GM23338 (cell line): Measurements from ENCODE around the gene LDLRAD3. TPM values are rescaled to one million over a fixed set of nuclear protein-coding genes. Genes with fewer than 3 reads are reported as not detected.
A peak's percentile ranks its signal among the peaks of the same experiment; 100 is the strongest.

ENCODE experiments used
- ATAC-seq: fragments of 200-7000 bp; cut with Tn5 transposase; 3 replicates; pipeline ENCODE4 v1.9.1; 2020
- DNase-seq: peaks from one replicate; pipeline ENCODE4 v3.0.0-alpha.2; 2015; ENCODE audit warnings: low spot score
- H2AFZ ChIP-seq: fragments of 200-600 bp; sonication (generic); 2 replicates; pipeline ENCODE4 v1.8.0; 2016; ENCODE audit warnings: antibody characterized with exemption, mild to moderate bottlenecking, moderate library complexity
- H3F3A ChIP-seq: fragments of 200-600 bp; sonication (generic); replicated peaks from 2 replicates; pipeline ENCODE4 v1.8.0; 2017; ENCODE audit warnings: antibody characterized with exemption, mixed run types, low read depth
- H3K27ac ChIP-seq: fragments of 200-600 bp; sonication (generic); 2 replicates; pipeline ENCODE4 v1.6.1; 2016; ENCODE audit warnings: low read depth
- H3K27me3 ChIP-seq: fragments of 200-600 bp; sonication (generic); 2 replicates; pipeline ENCODE4 v1.8.0; 2016; ENCODE audit warnings: mild to moderate bottlenecking, mixed run types, moderate library complexity; ENCODE audit not compliant: insufficient read depth
- H3K36me3 ChIP-seq: fragments of 200-600 bp; sonication (generic); 2 replicates; pipeline ENCODE4 v1.8.0; 2016; ENCODE audit warnings: mild to moderate bottlenecking; ENCODE audit not compliant: insufficient read depth
- H3K4me1 ChIP-seq: fragments of 200-600 bp; sonication (generic); 2 replicates; pipeline ENCODE4 v1.8.0; 2016; ENCODE audit warnings: mild to moderate bottlenecking, moderate library complexity; ENCODE audit not compliant: insufficient read depth
- H3K4me2 ChIP-seq: fragments of 200-600 bp; sonication (generic); 2 replicates; pipeline ENCODE4 v1.7.1; 2017; ENCODE audit warnings: mixed run types
- H3K4me3 ChIP-seq: fragments of 200-600 bp; sonication (generic); 2 replicates; pipeline ENCODE4 v1.6.1; 2016; ENCODE audit warnings: mixed run types
- H3K79me2 ChIP-seq: fragments of 200-600 bp; sonication (generic); replicated peaks from 2 replicates; pipeline ENCODE4 v1.8.0; 2017; ENCODE audit warnings: mild to moderate bottlenecking; ENCODE audit not compliant: insufficient read depth
- H3K9me2 ChIP-seq: fragments of 200-600 bp; sonication (generic); 2 replicates; pipeline ENCODE4 v1.8.0; 2017; ENCODE audit not compliant: insufficient read depth
- H4K20me1 ChIP-seq: fragments of 200-600 bp; sonication (generic); replicated peaks from 2 replicates; pipeline ENCODE4 v1.8.0; 2017; ENCODE audit warnings: mild to moderate bottlenecking; ENCODE audit not compliant: insufficient read depth
- H3K27ac Mint-ChIP-seq: 2 replicates; pipeline ENCODE4 v1.8.0; 2020; ENCODE audit warnings: inconsistent platforms, mild to moderate bottlenecking, moderate library complexity, mixed read lengths
- H3K27me3 Mint-ChIP-seq: 3 replicates; pipeline ENCODE4 v1.8.0; 2022; ENCODE audit warnings: low read depth, mild to moderate bottlenecking, moderate library complexity, mixed read lengths, inconsistent platforms; ENCODE audit not compliant: insufficient read depth, poor library complexity
- H3K36me3 Mint-ChIP-seq: 3 replicates; pipeline ENCODE4 v1.8.0; 2021; ENCODE audit warnings: low read depth, mild to moderate bottlenecking, inconsistent platforms, moderate library complexity, mixed read lengths
- H3K4me1 Mint-ChIP-seq: 3 replicates; pipeline ENCODE4 v1.8.0; 2020; ENCODE audit warnings: mild to moderate bottlenecking, inconsistent platforms, mixed read lengths
- H3K4me3 Mint-ChIP-seq: 3 replicates; pipeline ENCODE4 v1.8.0; 2021; ENCODE audit warnings: moderate library complexity, mild to moderate bottlenecking, inconsistent platforms, mixed read lengths
- H3K9me3 Mint-ChIP-seq: 3 replicates; pipeline ENCODE4 v1.8.0; 2020; ENCODE audit warnings: moderate library complexity, mild to moderate bottlenecking, inconsistent platforms, mixed read lengths
- CREB1 ChIP-seq: fragments of 250-450 bp; sonication (Bioruptor Pico); IDR thresholded peaks from 2 replicates; pipeline ENCODE4 v1.5.0; 2020; ENCODE audit warnings: low read depth, mild to moderate bottlenecking, moderate library complexity
- EZH2 ChIP-seq: fragments of 200-600 bp; sonication (generic); IDR thresholded peaks from one replicate; pipeline ENCODE4 v1.8.0; 2017; ENCODE audit warnings: antibody characterized with exemption, mild to moderate bottlenecking, low read depth; ENCODE audit not compliant: unreplicated experiment
- JUNB ChIP-seq: IDR thresholded peaks from one replicate; pipeline ENCODE4 v1.6.1; 2016; ENCODE audit warnings: antibody characterized with exemption; ENCODE audit not compliant: unreplicated experiment
- NANOG ChIP-seq: IDR thresholded peaks from 2 replicates; pipeline ENCODE4 v1.6.1; 2016; ENCODE audit warnings: antibody characterized with exemption, borderline replicate concordance
- STAT1 ChIP-seq: IDR thresholded peaks from one replicate; pipeline ENCODE4 v1.6.1; 2016; ENCODE audit warnings: antibody characterized with exemption; ENCODE audit not compliant: unreplicated experiment
- ZNF114 ChIP-seq: fragments of 250-450 bp; sonication (Bioruptor Pico); IDR thresholded peaks from 2 replicates; pipeline ENCODE4 v1.5.0; 2020; ENCODE audit warnings: mild to moderate bottlenecking, moderate library complexity
- ZNF331 ChIP-seq: fragments of 250-450 bp; sonication (Bioruptor Pico); IDR thresholded peaks from 2 replicates; pipeline ENCODE4 v1.5.0; 2020; ENCODE audit warnings: low read depth, mild to moderate bottlenecking, moderate library complexity
- polyA plus RNA-seq: library from polyadenylated mRNA; unstranded; fragments of >200 nt; fragmentation: Nextera tagmentation; extraction: Ambion mirVana; gene quantifications from 2 replicates; pipeline ENCODE4 v1.2.1, GENCODE V29; 2016
- total RNA-seq: library from RNA; depleted of rRNA; stranded (reverse); fragments of >200 nt; shearing (Covaris generic); gene quantifications from 2 replicates; pipeline ENCODE4 v1.2.3, GENCODE V29; 2014
- TF ChIP-seq, protein P1 (sequence below): IDR thresholded peaks from one replicate; pipeline ENCODE4 v1.6.1; 2018; ENCODE audit warnings: antibody characterized with exemption; ENCODE audit not compliant: unreplicated experiment
- TF ChIP-seq, protein P2 (sequence below), 2 experiments: fragments of 200-600 bp in 1 of 2; sonication (generic) in 1 of 2; conservative IDR thresholded peaks; 2 replicates each; pipeline versions ENCODE4 v1.5.1 to v1.6.1; 2016 to 2017; ENCODE audit warnings: antibody characterized with exemption in 2 of 2, low read depth in 2 of 2, mild to moderate bottlenecking in 2 of 2, moderate library complexity in 1 of 2
- TF ChIP-seq, protein P3 (sequence below): fragments of 250-450 bp; sonication (Bioruptor Pico); IDR thresholded peaks from 2 replicates; pipeline ENCODE4 v1.5.0; 2020; ENCODE audit warnings: mild to moderate bottlenecking, moderate library complexity
- TF ChIP-seq, protein P4 (sequence below): IDR thresholded peaks from 2 replicates; pipeline ENCODE4 v1.6.1; 2016; ENCODE audit warnings: antibody characterized with exemption

The LDLRAD3 gene
- total and polyA plus RNA-seq, 2 experiments from 2014 or later: 8.5 to 19.4 TPM

DNA sequence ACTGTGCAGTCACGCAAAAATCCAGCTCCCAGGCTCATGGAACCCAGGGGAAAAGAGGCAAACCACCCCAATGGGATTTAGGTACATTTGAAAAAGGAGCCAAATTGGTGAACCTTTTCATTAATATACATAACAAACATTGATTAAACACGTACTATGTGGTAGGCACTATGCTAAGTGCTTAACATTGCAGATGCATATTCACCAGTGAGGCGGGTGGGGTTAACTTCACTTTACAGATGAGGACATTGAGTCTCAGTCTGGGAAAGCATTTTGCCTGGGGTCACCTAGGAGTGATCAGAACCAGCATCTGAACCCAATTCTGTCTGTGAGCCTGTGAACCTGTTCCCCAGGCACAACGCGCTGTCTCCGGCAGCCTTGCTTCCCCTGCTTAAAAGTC, 199.0 kb downstream of the LDLRAD3 start:
- Histone ChIP-seq H3K27me3 (no peaks in the 10 kb centered on the region), H3K4me3 (no peak overlapping the region), H4K20me1 (no peaks in the 10 kb centered on the region; the same call in 1 of the 2 replicates), H2AFZ (no peak overlapping the region), H3K36me3 (no peaks in the 10 kb centered on the region), H3K79me2 (0 out of 2 replicates have a peak, but pooled peaks cover 2% of the 10 kb centered on the region), H3K4me2 (peak overlapping the region; percentile 55), H3K4me1 (peaks cover 27% of the 10 kb centered on the region), H3K9me2 (no peaks in the 10 kb centered on the region), H3K27ac (no peak overlapping the region), H3F3A (no peaks in the 10 kb centered on the region)
- Mint-ChIP-seq H3K9me3 (peaks cover 15% of the 10 kb centered on the region), H3K4me3 (no peak overlapping the region), H3K36me3 (peaks cover 21% of the 10 kb centered on the region), H3K27me3 (peaks cover 5% of the 10 kb centered on the region), H3K27ac (no peak overlapping the region), H3K4me1 (peaks cover 19% of the 10 kb centered on the region)
- TF ChIP-seq NANOG (no peak), STAT1 (no peak), ZNF331 (no peak), JUNB (no peak), ZNF114 (no peak), EZH2 (no peak), CREB1 (CRISPR knock-in tag) (no peak)
- TF ChIP-seq, protein P1, sequence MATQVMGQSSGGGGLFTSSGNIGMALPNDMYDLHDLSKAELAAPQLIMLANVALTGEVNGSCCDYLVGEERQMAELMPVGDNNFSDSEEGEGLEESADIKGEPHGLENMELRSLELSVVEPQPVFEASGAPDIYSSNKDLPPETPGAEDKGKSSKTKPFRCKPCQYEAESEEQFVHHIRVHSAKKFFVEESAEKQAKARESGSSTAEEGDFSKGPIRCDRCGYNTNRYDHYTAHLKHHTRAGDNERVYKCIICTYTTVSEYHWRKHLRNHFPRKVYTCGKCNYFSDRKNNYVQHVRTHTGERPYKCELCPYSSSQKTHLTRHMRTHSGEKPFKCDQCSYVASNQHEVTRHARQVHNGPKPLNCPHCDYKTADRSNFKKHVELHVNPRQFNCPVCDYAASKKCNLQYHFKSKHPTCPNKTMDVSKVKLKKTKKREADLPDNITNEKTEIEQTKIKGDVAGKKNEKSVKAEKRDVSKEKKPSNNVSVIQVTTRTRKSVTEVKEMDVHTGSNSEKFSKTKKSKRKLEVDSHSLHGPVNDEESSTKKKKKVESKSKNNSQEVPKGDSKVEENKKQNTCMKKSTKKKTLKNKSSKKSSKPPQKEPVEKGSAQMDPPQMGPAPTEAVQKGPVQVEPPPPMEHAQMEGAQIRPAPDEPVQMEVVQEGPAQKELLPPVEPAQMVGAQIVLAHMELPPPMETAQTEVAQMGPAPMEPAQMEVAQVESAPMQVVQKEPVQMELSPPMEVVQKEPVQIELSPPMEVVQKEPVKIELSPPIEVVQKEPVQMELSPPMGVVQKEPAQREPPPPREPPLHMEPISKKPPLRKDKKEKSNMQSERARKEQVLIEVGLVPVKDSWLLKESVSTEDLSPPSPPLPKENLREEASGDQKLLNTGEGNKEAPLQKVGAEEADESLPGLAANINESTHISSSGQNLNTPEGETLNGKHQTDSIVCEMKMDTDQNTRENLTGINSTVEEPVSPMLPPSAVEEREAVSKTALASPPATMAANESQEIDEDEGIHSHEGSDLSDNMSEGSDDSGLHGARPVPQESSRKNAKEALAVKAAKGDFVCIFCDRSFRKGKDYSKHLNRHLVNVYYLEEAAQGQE: no peak
- TF ChIP-seq, protein P2, sequence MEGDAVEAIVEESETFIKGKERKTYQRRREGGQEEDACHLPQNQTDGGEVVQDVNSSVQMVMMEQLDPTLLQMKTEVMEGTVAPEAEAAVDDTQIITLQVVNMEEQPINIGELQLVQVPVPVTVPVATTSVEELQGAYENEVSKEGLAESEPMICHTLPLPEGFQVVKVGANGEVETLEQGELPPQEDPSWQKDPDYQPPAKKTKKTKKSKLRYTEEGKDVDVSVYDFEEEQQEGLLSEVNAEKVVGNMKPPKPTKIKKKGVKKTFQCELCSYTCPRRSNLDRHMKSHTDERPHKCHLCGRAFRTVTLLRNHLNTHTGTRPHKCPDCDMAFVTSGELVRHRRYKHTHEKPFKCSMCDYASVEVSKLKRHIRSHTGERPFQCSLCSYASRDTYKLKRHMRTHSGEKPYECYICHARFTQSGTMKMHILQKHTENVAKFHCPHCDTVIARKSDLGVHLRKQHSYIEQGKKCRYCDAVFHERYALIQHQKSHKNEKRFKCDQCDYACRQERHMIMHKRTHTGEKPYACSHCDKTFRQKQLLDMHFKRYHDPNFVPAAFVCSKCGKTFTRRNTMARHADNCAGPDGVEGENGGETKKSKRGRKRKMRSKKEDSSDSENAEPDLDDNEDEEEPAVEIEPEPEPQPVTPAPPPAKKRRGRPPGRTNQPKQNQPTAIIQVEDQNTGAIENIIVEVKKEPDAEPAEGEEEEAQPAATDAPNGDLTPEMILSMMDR (conservative IDR thresholded peaks at IDR 0.05; ENCODE audit: low read depth in 2 of 2): no peak
- TF ChIP-seq, protein P3, sequence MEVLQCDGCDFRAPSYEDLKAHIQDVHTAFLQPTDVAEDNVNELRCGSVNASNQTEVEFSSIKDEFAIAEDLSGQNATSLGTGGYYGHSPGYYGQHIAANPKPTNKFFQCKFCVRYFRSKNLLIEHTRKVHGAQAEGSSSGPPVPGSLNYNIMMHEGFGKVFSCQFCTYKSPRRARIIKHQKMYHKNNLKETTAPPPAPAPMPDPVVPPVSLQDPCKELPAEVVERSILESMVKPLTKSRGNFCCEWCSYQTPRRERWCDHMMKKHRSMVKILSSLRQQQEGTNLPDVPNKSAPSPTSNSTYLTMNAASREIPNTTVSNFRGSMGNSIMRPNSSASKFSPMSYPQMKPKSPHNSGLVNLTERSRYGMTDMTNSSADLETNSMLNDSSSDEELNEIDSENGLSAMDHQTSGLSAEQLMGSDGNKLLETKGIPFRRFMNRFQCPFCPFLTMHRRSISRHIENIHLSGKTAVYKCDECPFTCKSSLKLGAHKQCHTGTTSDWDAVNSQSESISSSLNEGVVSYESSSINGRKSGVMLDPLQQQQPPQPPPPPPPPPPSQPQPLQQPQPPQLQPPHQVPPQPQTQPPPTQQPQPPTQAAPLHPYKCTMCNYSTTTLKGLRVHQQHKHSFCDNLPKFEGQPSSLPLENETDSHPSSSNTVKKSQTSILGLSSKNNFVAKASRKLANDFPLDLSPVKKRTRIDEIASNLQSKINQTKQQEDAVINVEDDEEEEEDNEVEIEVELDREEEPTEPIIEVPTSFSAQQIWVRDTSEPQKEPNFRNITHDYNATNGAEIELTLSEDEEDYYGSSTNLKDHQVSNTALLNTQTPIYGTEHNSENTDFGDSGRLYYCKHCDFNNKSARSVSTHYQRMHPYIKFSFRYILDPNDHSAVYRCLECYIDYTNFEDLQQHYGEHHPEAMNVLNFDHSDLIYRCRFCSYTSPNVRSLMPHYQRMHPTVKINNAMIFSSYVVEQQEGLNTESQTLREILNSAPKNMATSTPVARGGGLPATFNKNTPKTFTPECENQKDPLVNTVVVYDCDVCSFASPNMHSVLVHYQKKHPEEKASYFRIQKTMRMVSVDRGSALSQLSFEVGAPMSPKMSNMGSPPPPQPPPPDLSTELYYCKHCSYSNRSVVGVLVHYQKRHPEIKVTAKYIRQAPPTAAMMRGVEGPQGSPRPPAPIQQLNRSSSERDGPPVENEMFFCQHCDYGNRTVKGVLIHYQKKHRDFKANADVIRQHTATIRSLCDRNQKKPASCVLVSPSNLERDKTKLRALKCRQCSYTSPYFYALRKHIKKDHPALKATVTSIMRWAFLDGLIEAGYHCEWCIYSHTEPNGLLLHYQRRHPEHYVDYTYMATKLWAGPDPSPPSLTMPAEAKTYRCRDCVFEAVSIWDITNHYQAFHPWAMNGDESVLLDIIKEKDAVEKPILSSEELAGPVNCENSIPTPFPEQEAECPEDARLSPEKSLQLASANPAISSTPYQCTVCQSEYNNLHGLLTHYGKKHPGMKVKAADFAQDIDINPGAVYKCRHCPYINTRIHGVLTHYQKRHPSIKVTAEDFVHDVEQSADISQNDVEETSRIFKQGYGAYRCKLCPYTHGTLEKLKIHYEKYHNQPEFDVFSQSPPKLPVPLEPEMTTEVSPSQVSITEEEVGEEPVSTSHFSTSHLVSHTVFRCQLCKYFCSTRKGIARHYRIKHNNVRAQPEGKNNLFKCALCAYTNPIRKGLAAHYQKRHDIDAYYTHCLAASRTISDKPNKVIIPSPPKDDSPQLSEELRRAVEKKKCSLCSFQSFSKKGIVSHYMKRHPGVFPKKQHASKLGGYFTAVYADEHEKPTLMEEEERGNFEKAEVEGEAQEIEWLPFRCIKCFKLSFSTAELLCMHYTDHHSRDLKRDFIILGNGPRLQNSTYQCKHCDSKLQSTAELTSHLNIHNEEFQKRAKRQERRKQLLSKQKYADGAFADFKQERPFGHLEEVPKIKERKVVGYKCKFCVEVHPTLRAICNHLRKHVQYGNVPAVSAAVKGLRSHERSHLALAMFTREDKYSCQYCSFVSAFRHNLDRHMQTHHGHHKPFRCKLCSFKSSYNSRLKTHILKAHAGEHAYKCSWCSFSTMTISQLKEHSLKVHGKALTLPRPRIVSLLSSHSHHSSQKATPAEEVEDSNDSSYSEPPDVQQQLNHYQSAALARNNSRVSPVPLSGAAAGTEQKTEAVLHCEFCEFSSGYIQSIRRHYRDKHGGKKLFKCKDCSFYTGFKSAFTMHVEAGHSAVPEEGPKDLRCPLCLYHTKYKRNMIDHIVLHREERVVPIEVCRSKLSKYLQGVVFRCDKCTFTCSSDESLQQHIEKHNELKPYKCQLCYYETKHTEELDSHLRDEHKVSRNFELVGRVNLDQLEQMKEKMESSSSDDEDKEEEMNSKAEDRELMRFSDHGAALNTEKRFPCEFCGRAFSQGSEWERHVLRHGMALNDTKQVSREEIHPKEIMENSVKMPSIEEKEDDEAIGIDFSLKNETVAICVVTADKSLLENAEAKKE (CRISPR knock-in tag): no peak
- TF ChIP-seq, protein P4, sequence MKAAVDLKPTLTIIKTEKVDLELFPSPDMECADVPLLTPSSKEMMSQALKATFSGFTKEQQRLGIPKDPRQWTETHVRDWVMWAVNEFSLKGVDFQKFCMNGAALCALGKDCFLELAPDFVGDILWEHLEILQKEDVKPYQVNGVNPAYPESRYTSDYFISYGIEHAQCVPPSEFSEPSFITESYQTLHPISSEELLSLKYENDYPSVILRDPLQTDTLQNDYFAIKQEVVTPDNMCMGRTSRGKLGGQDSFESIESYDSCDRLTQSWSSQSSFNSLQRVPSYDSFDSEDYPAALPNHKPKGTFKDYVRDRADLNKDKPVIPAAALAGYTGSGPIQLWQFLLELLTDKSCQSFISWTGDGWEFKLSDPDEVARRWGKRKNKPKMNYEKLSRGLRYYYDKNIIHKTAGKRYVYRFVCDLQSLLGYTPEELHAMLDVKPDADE: no peak
- ATAC-seq (no peak), DNase-seq (no peak)
